Measurements from ENCODE around the gene RPS6KA2.

DNA sequence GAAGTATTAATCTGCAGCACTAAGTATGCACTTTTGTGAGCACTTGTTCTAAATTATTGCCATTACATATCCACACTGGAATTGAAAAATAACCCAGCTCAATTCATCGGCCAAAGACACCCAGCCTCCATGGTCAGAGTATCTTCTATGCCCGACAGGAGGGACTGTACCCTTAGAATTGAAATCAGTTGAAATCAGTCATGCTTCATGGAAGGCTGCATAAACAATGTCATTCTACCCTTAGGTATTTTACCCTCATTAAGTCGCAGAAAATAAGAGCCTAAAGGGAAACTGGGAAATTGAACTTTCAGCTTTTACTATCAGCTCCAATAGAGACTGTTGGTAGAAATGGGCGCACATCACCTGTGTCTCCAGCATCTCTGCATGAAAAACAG is 37.7 kb downstream of the RPS6KA2 start:
- TF ChIP-seq EZH2 (IDR thresholded peaks at IDR 0.05) = no peak
- TF ChIP-seq POLR2AphosphoS5 (IDR thresholded peaks at IDR 0.05; ENCODE audit: borderline replicate concordance, low read depth, low read length) = no peak
- no peak for TF ChIP-seq FOXP2 (optimal IDR thresholded peaks at IDR 0.05; ENCODE audit: control extremely low read depth, extremely low read length, insufficient read depth)

Measured in SK-N-MC (cell line).